Activated naive CD4-positive, alpha-beta T cell treated with anti-CD3 and anti-CD28 coated beads, Interleukin-2, amount 10 ng/mL, durations not matched to agents 7 days and 5 days (primary cell): ENCODE measurements around the gene BCAN.

ENCODE experiments used
- CTCF ChIA-PET: fragments of 350-600 bp; sonication (Branson Sonifier 250); formaldehyde crosslinking; loops from one replicate; lab custom pipeline; 2021; ENCODE audit warnings: antibody characterized with exemption; lab: Charles Lee
- DNase-seq: peaks from one replicate; pipeline ENCODE4 v3.0.0-alpha.2; 2020
- H3K27ac Mint-ChIP-seq: one replicate; pipeline ENCODE4 v1.8.0; 2021; ENCODE audit warnings: mild to moderate bottlenecking, moderate library complexity, mixed read lengths
- H3K27me3 Mint-ChIP-seq: one replicate; pipeline ENCODE4 v1.8.0; 2021; ENCODE audit warnings: mild to moderate bottlenecking, mixed read lengths
- H3K36me3 Mint-ChIP-seq: one replicate; pipeline ENCODE4 v1.8.0; 2021; ENCODE audit warnings: mixed read lengths
- H3K4me1 Mint-ChIP-seq: one replicate; pipeline ENCODE4 v1.8.0; 2021; ENCODE audit warnings: mixed read lengths
- H3K4me3 Mint-ChIP-seq: one replicate; pipeline ENCODE4 v1.8.0; 2021; ENCODE audit warnings: mild to moderate bottlenecking, moderate library complexity, mixed read lengths
- H3K9me3 Mint-ChIP-seq: one replicate; pipeline ENCODE4 v1.8.0; 2021; ENCODE audit warnings: mixed read lengths

BCAN gene

GRCh38 chr1:156703336-156703735 is 61.4 kb downstream of the BCAN start:
- Mint-ChIP-seq H3K36me3 (no peaks in the 10 kb centered on the region), H3K27ac (no peak overlapping the region), H3K9me3 (no peaks in the 10 kb centered on the region), H3K4me1 (peaks cover 27% of the 10 kb centered on the region), H3K4me3 (no peak overlapping the region), H3K27me3 (peaks cover 95% of the 10 kb centered on the region)
- DNase-seq: no peak
- CTCF ChIA-PET: interaction anchor here (1.0 to 12.1 kb wide), 6 partner anchors 12 to 79 kb away, joined by 3 to 237 read pairs (median 5); no protein-coding TSS in a partner anchor

GRCh38 chr1:156703741-156704140 is 61.8 kb downstream of the BCAN start:
- no peak overlapping the region for H3K27ac Mint-ChIP-seq
- CTCF ChIA-PET: interaction anchor here (1.0 to 12.1 kb wide), 6 partner anchors 12 to 80 kb away, joined by 3 to 237 read pairs (median 5); no protein-coding TSS in a partner anchor
- H3K9me3 Mint-ChIP-seq: no peaks in the 10 kb centered on the region

GRCh38 chr1:156704166-156704711 is 62.3 kb downstream of the BCAN start:
- peaks cover 90% of the 10 kb centered on the region for H3K27me3 Mint-ChIP-seq
- no peak for DNase-seq
- H3K9me3 Mint-ChIP-seq: no peaks in the 10 kb centered on the region
- H3K27ac Mint-ChIP-seq: no peak overlapping the region
- no peaks in the 10 kb centered on the region for H3K36me3 Mint-ChIP-seq
- H3K4me3 Mint-ChIP-seq: no peak overlapping the region
- H3K4me1 Mint-ChIP-seq: peaks cover 27% of the 10 kb centered on the region
- CTCF ChIA-PET: interaction anchor here (1.0 to 12.1 kb wide), 5 partner anchors 11 to 205 kb away, joined by 3 to 237 read pairs (median 7); no protein-coding TSS in a partner anchor

More at GRCh38 chr1:156703741-156704140, 61.8 kb downstream of the BCAN start:
- Mint-ChIP-seq H3K4me3 (no peak overlapping the region), H3K27me3 (peaks cover 94% of the 10 kb centered on the region), H3K36me3 (no peaks in the 10 kb centered on the region), H3K4me1 (peaks cover 27% of the 10 kb centered on the region)
- DNase-seq: no peak

- Mint-ChIP-seq H3K36me3 (no peaks in the 10 kb centered on the region), H3K27ac (no peak overlapping the region), H3K9me3 (no peaks in the 10 kb centered on the region), H3K4me1 (peaks cover 27% of the 10 kb centered on the region), H3K4me3 (peak overlapping the region; percentile 15), H3K27me3 (peaks cover 84% of the 10 kb centered on the region)
- CTCF ChIA-PET: interaction anchor here (1.0 to 12.1 kb wide), 9 partner anchors 10 to 205 kb away, joined by 3 to 237 read pairs (median 8); no protein-coding TSS in a partner anchor
- DNase-seq: no peak
Observed at GRCh38 chr1:156704930-156705320, 63.0 kb downstream of the BCAN start.

- H3K27me3 Mint-ChIP-seq: peaks cover 79% of the 10 kb centered on the region
- CTCF ChIA-PET: interaction anchor here (0.7 to 12.1 kb wide), 20 partner anchors 10 to 204 kb away, joined by 3 to 237 read pairs (median 6); partner anchors contain the start of genes INSRR, NES and NTRK1
- peak; percentile 34 for DNase-seq
Observed at GRCh38 chr1:156705321-156705917, 63.5 kb downstream of the BCAN start, which contains the start of gene CRABP2. CRABP2 (minus strand) TSS chr1:156705583; CDS start chr1:156705446, 137 bp downstream.

GRCh38 chr1:156705918-156706656 is 64.2 kb downstream of the BCAN start:
- H3K4me1 Mint-ChIP-seq: peaks cover 24% of the 10 kb centered on the region

More at GRCh38 chr1:156705321-156705917, 63.5 kb downstream of the BCAN start, which contains the start of gene CRABP2:
- Mint-ChIP-seq H3K36me3 (no peaks in the 10 kb centered on the region), H3K27ac (no peak within 1 kb of the TSS), H3K9me3 (no peaks in the 10 kb centered on the region), H3K4me3 (peak within 1 kb of the TSS; percentile 77), H3K4me1 (peaks cover 27% of the 10 kb centered on the region)

GRCh38 chr1:156706657-156707416 is 64.9 kb downstream of the BCAN start:
- H3K27me3 Mint-ChIP-seq: peaks cover 67% of the 10 kb centered on the region
- DNase-seq: no peak
- H3K4me1 Mint-ChIP-seq: peaks cover 24% of the 10 kb centered on the region
- peak overlapping the region; percentile 65 for H3K27ac Mint-ChIP-seq
- H3K9me3 Mint-ChIP-seq: no peaks in the 10 kb centered on the region
- CTCF ChIA-PET: interaction anchor here (0.6 to 12.1 kb wide), 18 partner anchors 8 to 184 kb away, joined by 3 to 237 read pairs (median 6); partner anchors contain the start of genes INSRR, NES and NTRK1
- no peaks in the 10 kb centered on the region for H3K36me3 Mint-ChIP-seq
- H3K4me3 Mint-ChIP-seq: peak overlapping the region; percentile 77

More at GRCh38 chr1:156705918-156706656, 64.2 kb downstream of the BCAN start:
- no peaks in the 10 kb centered on the region for H3K9me3 Mint-ChIP-seq
- CTCF ChIA-PET: interaction anchor here (0.6 to 12.1 kb wide), 24 partner anchors 9 to 183 kb away, joined by 3 to 237 read pairs (median 4); partner anchors contain the start of genes INSRR, NES and NTRK1
- DNase-seq: peak; percentile 78
- H3K27me3 Mint-ChIP-seq: peaks cover 72% of the 10 kb centered on the region
- peak overlapping the region; percentile 77 for H3K4me3 Mint-ChIP-seq
- H3K36me3 Mint-ChIP-seq: no peaks in the 10 kb centered on the region
- no peak overlapping the region for H3K27ac Mint-ChIP-seq

- H3K4me1 Mint-ChIP-seq: peaks cover 24% of the 10 kb centered on the region
- no peaks in the 10 kb centered on the region for H3K36me3 Mint-ChIP-seq
- CTCF ChIA-PET: interaction anchor here (0.7 to 12.1 kb wide), 12 partner anchors 8 to 183 kb away, joined by 3 to 237 read pairs (median 8); partner anchors contain the start of genes INSRR and NTRK1
- H3K27me3 Mint-ChIP-seq: peaks cover 59% of the 10 kb centered on the region
- no peak overlapping the region for H3K27ac Mint-ChIP-seq
- no peak for DNase-seq
- no peaks in the 10 kb centered on the region for H3K9me3 Mint-ChIP-seq
- H3K4me3 Mint-ChIP-seq: no peak overlapping the region
Observed at GRCh38 chr1:156707417-156708217, 65.7 kb downstream of the BCAN start.

GRCh38 chr1:156708218-156708661 is 66.3 kb downstream of the BCAN start:
- Mint-ChIP-seq H3K4me3 (no peak overlapping the region), H3K36me3 (no peaks in the 10 kb centered on the region), H3K9me3 (no peaks in the 10 kb centered on the region), H3K27ac (no peak overlapping the region), H3K4me1 (peaks cover 24% of the 10 kb centered on the region), H3K27me3 (peaks cover 53% of the 10 kb centered on the region)
- CTCF ChIA-PET: interaction anchor here (1.1 to 12.1 kb wide), 4 partner anchors 17 to 152 kb away, joined by 3 to 237 read pairs (median 8); partner anchors contain the start of genes INSRR and NTRK1
- DNase-seq: no peak

GRCh38 chr1:156709031-156709430 is 67.1 kb downstream of the BCAN start:
- H3K27me3 Mint-ChIP-seq: peaks cover 45% of the 10 kb centered on the region
- CTCF ChIA-PET: interaction anchor here (1.1 to 12.1 kb wide), 3 partner anchors 16 to 49 kb away, joined by 3 to 237 read pairs (median 6); no protein-coding TSS in a partner anchor
- H3K27ac Mint-ChIP-seq: no peak overlapping the region
- no peaks in the 10 kb centered on the region for H3K36me3 Mint-ChIP-seq
- H3K4me3 Mint-ChIP-seq: no peak overlapping the region
- no peak for DNase-seq
- H3K9me3 Mint-ChIP-seq: no peaks in the 10 kb centered on the region
- peaks cover 24% of the 10 kb centered on the region for H3K4me1 Mint-ChIP-seq
